Glutamatergic neuron (in vitro differentiated cells): ENCODE data around the gene AP4S1. TPM values are rescaled to one million over a fixed set of nuclear protein-coding genes. Genes with fewer than 3 reads are reported as not detected.
"Not testable (repeated sequence)": the region's sequence is repeated elsewhere in the genome, so short reads cannot be mapped to it uniquely, and the experiment has no call there.

Experiments used
- DNase-seq: peaks from one replicate; pipeline ENCODE4 v3.0.0; 2022
- H3K27ac Mint-ChIP-seq: one replicate; pipeline ENCODE4 v1.8.0; 2020; ENCODE audit warnings: mild to moderate bottlenecking, mixed read lengths, inconsistent platforms; ENCODE audit not compliant: unreplicated experiment
- H3K27me3 Mint-ChIP-seq: one replicate; pipeline ENCODE4 v1.8.0; 2020; ENCODE audit warnings: mild to moderate bottlenecking, moderate library complexity, mixed read lengths, inconsistent platforms; ENCODE audit not compliant: unreplicated experiment
- H3K36me3 Mint-ChIP-seq: one replicate; pipeline ENCODE4 v1.8.0; 2020; ENCODE audit warnings: mild to moderate bottlenecking, mixed read lengths, inconsistent platforms; ENCODE audit not compliant: unreplicated experiment
- H3K4me1 Mint-ChIP-seq: one replicate; pipeline ENCODE4 v1.8.0; 2020; ENCODE audit warnings: mild to moderate bottlenecking, low read depth, mixed read lengths, inconsistent platforms; ENCODE audit not compliant: unreplicated experiment
- H3K4me3 Mint-ChIP-seq: one replicate; pipeline ENCODE4 v1.8.0; 2020; ENCODE audit warnings: mild to moderate bottlenecking, mixed read lengths, inconsistent platforms; ENCODE audit not compliant: unreplicated experiment
- H3K9me3 Mint-ChIP-seq: one replicate; pipeline ENCODE4 v1.8.0; 2020; ENCODE audit warnings: mild to moderate bottlenecking, moderate library complexity, mixed read lengths, inconsistent platforms; ENCODE audit not compliant: unreplicated experiment
- CTCF ChIP-seq: fragments of 200-600 bp; sonication (generic); IDR thresholded peaks from one replicate; pipeline ENCODE4 v1.5.0; 2021; ENCODE audit not compliant: partially characterized antibody, unreplicated experiment
- total RNA-seq: library from RNA; stranded (reverse); fragmentation: NEBNext Ultra II Directional; extraction: Animal tissue kit (Norgen Biotek cat#: 25700); gene quantifications from one replicate; pipeline ENCODE4 v1.2.1, GENCODE V29; 2021; ENCODE audit not compliant: unreplicated experiment

Gene AP4S1
- total RNA-seq, 1 donor from 2014 or later: 6.9 TPM

GRCh38 chr14:31038521-31039166 lies 13.2 kb downstream of the AP4S1 start:
- H3K27me3 Mint-ChIP-seq: no peaks in the 10 kb centered on the region
- no peaks in the 10 kb centered on the region for H3K9me3 Mint-ChIP-seq
- H3K36me3 Mint-ChIP-seq: no peaks in the 10 kb centered on the region
- H3K4me3 Mint-ChIP-seq: no peak overlapping the region
- H3K27ac Mint-ChIP-seq: no peak overlapping the region
- no peaks in the 10 kb centered on the region for H3K4me1 Mint-ChIP-seq
- no peak for TF ChIP-seq CTCF
- no peak for DNase-seq

GRCh38 chr14:31042300-31042699 lies 16.9 kb downstream of the AP4S1 start:
- Mint-ChIP-seq H3K27ac (no peak overlapping the region), H3K27me3 (peaks cover 4% of the 10 kb centered on the region), H3K36me3 (peaks cover 5% of the 10 kb centered on the region), H3K4me3 (no peak overlapping the region), H3K4me1 (no peaks in the 10 kb centered on the region), H3K9me3 (peaks cover 5% of the 10 kb centered on the region)
- DNase-seq: no peak
- TF ChIP-seq CTCF: no peak

- H3K4me1 Mint-ChIP-seq, H3K9me3 Mint-ChIP-seq, H3K36me3 Mint-ChIP-seq, H3K4me3 Mint-ChIP-seq, H3K27me3 Mint-ChIP-seq, H3K27ac Mint-ChIP-seq, DNase-seq: not testable (repeated sequence)
These were observed 17.4 kb downstream of the AP4S1 start for GRCh38 chr14:31042893-31043292.

- H3K4me1 Mint-ChIP-seq: no peaks in the 10 kb centered on the region
- H3K27me3 Mint-ChIP-seq: peaks cover 4% of the 10 kb centered on the region
- H3K4me3 Mint-ChIP-seq: no peak overlapping the region
- TF ChIP-seq CTCF: no peak
- no peak overlapping the region for H3K27ac Mint-ChIP-seq
- H3K9me3 Mint-ChIP-seq: peaks cover 5% of the 10 kb centered on the region
- peaks cover 5% of the 10 kb centered on the region for H3K36me3 Mint-ChIP-seq
- no peak for DNase-seq
These were observed 17.9 kb downstream of the AP4S1 start for GRCh38 chr14:31043379-31043778.

GRCh38 chr14:31045501-31046080 lies 20.1 kb downstream of the AP4S1 start:
- no peak for DNase-seq
- Mint-ChIP-seq H3K27me3 (peaks cover 4% of the 10 kb centered on the region), H3K36me3 (peaks cover 5% of the 10 kb centered on the region), H3K4me1 (no peaks in the 10 kb centered on the region), H3K27ac (no peak overlapping the region), H3K9me3 (peaks cover 5% of the 10 kb centered on the region), H3K4me3 (no peak overlapping the region)
- no peak for TF ChIP-seq CTCF
